GM23248 (cell line): Measurements from ENCODE around the gene CSRNP3.

Experiments
- EZH2 ChIP-seq: fragments of 200-600 bp; sonication (generic); IDR thresholded peaks from 2 replicates; pipeline ENCODE4 v1.6.1; 2018; ENCODE audit warnings: antibody characterized with exemption, mild to moderate bottlenecking; ENCODE audit not compliant: insufficient read depth, poor library complexity, severe bottlenecking
- EZH2phosphoT487 ChIP-seq: fragments of 200-600 bp; sonication (generic); IDR thresholded peaks from 2 replicates; pipeline ENCODE4 v1.6.1; 2018; ENCODE audit warnings: antibody characterized with exemption, moderate library complexity, mild to moderate bottlenecking, low read depth; ENCODE audit not compliant: insufficient read depth

- TF ChIP-seq EZH2 (no peak), EZH2phosphoT487 (no peak)
These were observed 141.1 kb downstream of the CSRNP3 start for GRCh38 chr2:165610591-165611029.
